VCaP (cell line): Measurements from ENCODE around the gene ANKRD33B.
A peak's percentile ranks its signal among the peaks of the same experiment; 100 is the strongest.
"Not testable (repeated sequence)": the region's sequence is repeated elsewhere in the genome, so short reads cannot be mapped to it uniquely, and the experiment has no call there.

ENCODE experiments used
- H3K27ac ChIP-seq: fragments of 450-650 bp; 2 replicates; pipeline ENCODE4 v1.5.1; 2017
- TF ChIP-seq, protein P1 (sequence below): fragments of 450-650 bp; conservative IDR thresholded peaks from 2 replicates; pipeline ENCODE4 v1.5.1; 2017; ENCODE audit warnings: mild to moderate bottlenecking, moderate library complexity

The ANKRD33B gene

DNA sequence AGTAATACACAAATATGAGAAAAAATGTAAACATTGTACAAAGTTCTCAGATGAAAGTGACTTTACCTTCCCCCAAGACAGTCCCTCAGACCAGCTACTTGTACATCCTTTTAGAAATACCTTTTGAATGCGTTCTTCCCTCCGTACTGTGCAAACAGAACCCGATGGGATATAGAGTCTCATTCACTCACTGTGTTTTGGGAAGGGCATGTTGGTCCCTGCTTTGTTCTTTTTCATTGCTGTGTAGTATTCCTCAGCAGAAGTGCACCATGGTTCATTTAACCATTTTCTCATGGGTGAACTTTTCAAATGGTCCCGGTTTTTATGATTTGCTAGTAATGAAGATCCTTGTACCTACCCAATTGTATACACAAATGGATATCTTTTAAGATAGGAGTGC lies 94.4 kb downstream of the ANKRD33B start:
- TF ChIP-seq, protein P1, sequence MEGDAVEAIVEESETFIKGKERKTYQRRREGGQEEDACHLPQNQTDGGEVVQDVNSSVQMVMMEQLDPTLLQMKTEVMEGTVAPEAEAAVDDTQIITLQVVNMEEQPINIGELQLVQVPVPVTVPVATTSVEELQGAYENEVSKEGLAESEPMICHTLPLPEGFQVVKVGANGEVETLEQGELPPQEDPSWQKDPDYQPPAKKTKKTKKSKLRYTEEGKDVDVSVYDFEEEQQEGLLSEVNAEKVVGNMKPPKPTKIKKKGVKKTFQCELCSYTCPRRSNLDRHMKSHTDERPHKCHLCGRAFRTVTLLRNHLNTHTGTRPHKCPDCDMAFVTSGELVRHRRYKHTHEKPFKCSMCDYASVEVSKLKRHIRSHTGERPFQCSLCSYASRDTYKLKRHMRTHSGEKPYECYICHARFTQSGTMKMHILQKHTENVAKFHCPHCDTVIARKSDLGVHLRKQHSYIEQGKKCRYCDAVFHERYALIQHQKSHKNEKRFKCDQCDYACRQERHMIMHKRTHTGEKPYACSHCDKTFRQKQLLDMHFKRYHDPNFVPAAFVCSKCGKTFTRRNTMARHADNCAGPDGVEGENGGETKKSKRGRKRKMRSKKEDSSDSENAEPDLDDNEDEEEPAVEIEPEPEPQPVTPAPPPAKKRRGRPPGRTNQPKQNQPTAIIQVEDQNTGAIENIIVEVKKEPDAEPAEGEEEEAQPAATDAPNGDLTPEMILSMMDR, result no peak
- H3K27ac ChIP-seq, result no peak overlapping the region

DNA sequence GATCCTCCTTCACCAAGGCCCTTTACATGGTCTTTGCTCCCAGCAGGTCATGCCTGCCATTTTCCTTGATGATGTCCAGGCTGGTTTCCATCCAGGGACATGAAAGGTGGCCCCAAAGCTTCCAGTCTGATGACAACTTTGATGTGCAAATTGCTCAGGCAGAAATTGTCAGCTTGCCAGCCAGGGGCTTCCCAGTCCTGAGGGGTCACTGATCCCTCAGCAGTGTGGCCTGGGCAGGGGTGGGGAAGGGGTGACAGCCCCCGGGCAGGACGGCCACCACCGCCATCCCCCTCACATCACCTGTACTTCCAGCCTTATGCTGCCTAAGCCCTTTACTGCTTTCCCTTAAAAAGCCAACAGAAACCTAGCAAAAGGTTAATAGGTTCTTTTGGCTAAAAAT lies 96.3 kb downstream of the ANKRD33B start:
- H3K27ac ChIP-seq, result no peak overlapping the region
- TF ChIP-seq, protein P1, result no peak

DNA sequence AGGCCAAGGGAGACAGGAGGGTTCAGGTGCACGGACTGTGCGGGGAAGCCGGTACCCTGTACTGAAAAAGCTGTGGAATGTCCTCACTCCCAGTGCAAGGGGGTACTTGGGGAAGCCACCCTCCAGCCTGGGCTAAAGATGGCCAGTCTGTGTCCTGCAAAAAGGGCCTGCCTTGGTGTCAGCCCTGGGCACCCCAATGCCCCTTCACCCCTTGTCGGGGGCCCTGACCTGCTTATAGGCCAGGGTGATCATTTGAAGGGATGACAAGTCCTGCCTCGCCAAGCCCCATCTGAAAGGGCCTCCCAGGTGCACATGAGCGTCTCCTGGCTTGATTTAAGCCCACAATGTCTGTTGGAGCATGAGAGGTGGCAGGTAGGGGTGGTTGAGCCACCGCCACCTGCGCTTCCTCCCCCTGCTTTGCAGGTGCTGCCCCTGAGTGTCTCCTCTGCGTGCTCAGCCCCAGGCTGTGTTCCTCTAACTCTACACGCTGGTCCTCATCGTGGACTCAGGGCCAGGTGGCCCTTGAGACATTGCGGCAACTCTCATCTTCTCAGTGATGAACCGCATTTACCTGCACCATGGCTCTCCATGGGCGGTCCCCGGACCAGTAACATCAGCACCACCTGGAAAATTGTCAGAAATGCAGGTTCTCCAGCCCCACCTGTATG lies 97.0 kb downstream of the ANKRD33B start:
- TF ChIP-seq, protein P1, result no peak
- H3K27ac ChIP-seq, result no peak overlapping the region

DNA sequence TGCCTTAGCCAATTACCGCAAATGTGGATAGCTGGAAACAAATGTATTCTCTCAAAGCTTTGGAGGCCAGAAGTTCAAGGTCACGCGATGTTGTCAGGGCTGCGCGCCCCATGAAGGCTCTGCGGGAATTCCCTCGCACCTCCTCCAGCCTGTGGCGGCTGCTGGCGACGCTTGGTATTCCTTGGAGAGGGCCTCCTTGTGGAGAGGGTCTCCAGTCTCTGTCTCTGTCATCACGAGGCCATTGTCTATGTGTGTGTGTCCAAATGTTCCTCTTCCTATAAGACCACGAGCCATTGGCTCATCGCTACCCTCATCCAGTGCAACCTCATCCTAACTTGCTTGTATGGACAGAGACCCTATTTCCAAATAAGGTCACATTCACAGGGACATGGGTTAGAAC lies 97.5 kb downstream of the ANKRD33B start:
- TF ChIP-seq, protein P1, result no peak
- H3K27ac ChIP-seq, result no peak overlapping the region

DNA sequence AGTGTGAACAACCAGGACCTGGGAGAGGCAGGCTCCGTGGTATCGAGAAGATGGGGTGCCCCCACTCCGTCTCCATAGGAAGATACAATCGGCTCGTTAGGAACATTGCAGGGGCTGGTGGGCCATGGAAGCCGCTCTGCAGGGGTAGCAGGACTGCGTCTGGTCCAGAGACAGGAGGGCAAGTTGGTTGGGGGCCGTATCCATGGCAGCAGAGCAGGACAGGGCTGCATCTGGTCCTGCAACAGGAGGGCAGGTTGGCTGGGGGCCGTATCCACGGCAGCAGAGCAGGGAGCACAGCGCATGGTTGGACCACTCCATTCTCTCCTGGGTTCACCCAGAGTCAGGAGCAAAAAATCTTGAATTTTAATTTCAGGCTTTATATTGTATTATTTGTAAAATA lies 98.2 kb downstream of the ANKRD33B start:
- no peak overlapping the region for H3K27ac ChIP-seq
- TF ChIP-seq, protein P1, result no peak

DNA sequence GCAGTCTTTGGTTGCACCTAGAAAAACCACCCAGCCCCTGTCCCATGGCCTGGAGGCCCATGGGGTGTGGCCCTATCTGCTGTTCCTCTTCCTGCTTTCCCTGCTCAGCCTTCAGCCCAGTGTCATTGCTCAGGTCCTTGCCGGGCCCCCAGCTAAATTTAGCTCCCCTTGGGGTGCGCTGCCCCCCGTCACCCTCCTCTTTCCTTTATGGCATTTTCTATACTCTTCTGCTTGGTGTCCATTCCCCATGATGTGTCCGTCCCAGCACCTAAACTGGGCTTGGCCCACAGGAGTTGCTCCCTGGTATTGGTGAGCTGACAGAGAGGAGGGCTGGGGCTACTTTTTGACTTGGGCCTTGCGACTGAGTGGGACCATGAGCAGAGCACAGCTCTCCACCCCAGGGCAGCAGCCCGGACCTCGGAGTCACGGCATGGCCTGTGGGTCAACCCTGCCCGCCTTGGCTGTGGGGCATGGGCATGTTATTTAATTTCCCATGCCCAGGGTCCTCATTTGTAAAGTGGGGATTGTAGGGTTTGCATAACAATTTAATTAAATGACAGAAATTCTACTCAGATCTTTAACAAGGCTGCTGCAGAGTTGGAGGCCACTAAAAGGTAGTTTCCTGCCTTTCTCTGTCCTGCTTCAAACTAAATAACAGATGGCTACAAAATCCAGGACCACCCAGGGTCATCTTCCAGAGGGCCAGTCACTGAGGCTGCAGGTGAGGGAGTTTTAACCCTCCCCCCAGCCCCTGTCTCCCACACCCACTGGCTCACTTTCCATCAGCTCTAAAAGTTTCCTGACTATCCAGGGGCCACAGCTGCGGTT lies 99.0 kb downstream of the ANKRD33B start:
- TF ChIP-seq, protein P1, result no peak
- peak overlapping the region; percentile 27; the same call in 1 of the 2 replicates for H3K27ac ChIP-seq

DNA sequence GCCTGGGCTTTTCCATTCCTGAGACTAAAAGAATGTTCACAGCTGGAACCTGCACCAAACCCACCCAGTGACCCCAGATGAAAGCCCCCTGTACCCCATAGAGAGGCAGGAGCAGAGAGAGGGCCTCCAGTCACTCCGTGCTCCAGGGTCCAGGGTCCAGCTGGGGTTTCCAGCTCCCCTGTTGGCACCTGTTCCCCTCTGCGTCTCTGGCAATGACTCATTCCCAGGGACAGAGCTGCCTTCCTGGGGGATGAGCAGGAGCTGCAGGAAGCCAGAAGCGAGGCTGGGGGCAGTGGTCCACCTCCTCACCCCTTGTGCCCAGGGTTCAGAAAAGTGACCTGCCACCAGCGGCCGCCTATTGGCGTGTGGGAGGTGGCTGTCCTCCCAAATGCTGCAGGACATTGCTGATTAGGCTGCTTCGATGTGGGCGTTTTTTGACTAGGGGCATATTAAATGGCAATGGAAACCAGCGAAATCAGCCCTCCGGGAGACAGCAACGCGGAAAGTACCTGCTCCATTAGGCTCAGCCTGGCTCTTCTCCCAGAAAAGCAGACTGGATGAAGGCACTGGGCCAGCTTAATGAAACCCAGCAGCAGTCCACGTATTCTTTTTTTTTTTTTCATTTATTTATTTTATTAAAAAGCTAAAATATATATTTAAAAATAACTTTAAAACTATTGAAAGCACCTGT lies 99.8 kb downstream of the ANKRD33B start:
- TF ChIP-seq, protein P1, result no peak
- H3K27ac ChIP-seq, result peak overlapping the region; percentile 27; the same call in 1 of the 2 replicates

DNA sequence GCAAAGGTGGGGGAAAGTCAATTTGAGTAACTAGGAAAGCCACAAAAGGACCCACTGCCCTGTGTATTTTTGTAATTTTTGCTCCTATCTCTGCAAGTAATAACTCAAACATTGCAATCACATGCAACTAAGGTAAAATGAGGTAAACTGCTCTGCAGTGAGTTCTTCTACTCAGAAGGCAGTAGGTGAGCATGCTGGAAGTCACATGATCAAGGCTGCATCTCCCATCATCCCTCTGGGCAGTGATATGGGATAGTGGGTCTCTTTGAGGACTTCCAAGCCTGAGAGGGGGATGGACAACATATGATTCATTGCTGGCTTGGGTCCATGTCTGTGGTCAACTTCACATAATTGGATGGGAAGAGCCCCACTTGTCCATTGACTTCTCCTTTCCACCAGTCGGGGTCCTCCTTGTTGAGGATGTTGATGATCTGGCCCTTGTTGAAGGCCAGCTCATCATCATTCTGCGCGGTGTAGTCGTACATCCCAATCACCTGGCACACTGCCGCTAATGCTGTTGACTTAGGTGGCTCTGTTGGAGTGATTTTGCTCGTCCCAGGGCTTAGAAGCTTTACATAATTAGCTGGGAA lies 100.4 kb downstream of the ANKRD33B start:
- H3K27ac ChIP-seq, result not testable (repeated sequence)
